Upper lobe of right lung (tissue), 1 donor: Measurements from ENCODE around the gene NUP133. TPM values are rescaled to one million over a fixed set of nuclear protein-coding genes. Genes with fewer than 3 reads are reported as not detected.

Source experiments
- ATAC-seq: fragments of 200-7000 bp; cut with Tn5 transposase; one replicate; pipeline ENCODE4 v1.9.1; 2020; ENCODE audit warnings: mild to moderate bottlenecking, moderate library complexity
- DNase-seq: peaks from one replicate; pipeline ENCODE4 v3.0.0-alpha.2; 2020
- H3K27ac ChIP-seq: fragments of 200-600 bp; one replicate; pipeline ENCODE4 v1.8.0; 2022
- H3K27me3 ChIP-seq: fragments of 200-600 bp; one replicate; pipeline ENCODE4 v1.8.0; 2022; ENCODE audit warnings: mild to moderate bottlenecking
- H3K36me3 ChIP-seq: fragments of 200-600 bp; one replicate; pipeline ENCODE4 v1.8.0; 2022
- H3K4me1 ChIP-seq: fragments of 200-600 bp; one replicate; pipeline ENCODE4 v1.8.0; 2022
- H3K4me3 ChIP-seq: fragments of 200-600 bp; one replicate; pipeline ENCODE4 v1.8.0; 2022; ENCODE audit warnings: mild to moderate bottlenecking
- H3K9me3 ChIP-seq: fragments of 200-600 bp; one replicate; pipeline ENCODE4 v1.8.0; 2022
- intact Hi-C: fragments of 100-400 bp; cut with DNase I; formaldehyde crosslinking; loops from one replicate; pipeline ENCODE4 v1.11.0; 2022
- long read RNA-seq: library from polyadenylated mRNA; unstranded; transcript quantifications from one replicate; pipeline ENCODE4 v2.0.0, GENCODE V29; 2021
- total RNA-seq: library from RNA; stranded (reverse); fragmentation: NEBNext Ultra II Directional; extraction: Animal tissue kit (Norgen Biotek cat#: 25700); gene quantifications from one replicate; pipeline ENCODE4 v1.2.1, GENCODE V29; 2021
- TF ChIP-seq, protein P1 (sequence below): fragments of 200-600 bp; IDR thresholded peaks from one replicate; pipeline ENCODE4 v1.8.0; 2022; ENCODE audit warnings: antibody characterized with exemption
- donor health status: DM: no; HTN: yes; CAD: no; lungs with severe emphysema.

NUP133 gene
- 33.8 TPM for total RNA-seq
- long read RNA-seq, full-length matches to known transcripts: 47 of 56 reads
- long read RNA-seq, partial matches to known transcripts: 3 of 56 reads
- long read RNA-seq, other reads (novel, unspliced or antisense): 6 of 56 reads

DNA sequence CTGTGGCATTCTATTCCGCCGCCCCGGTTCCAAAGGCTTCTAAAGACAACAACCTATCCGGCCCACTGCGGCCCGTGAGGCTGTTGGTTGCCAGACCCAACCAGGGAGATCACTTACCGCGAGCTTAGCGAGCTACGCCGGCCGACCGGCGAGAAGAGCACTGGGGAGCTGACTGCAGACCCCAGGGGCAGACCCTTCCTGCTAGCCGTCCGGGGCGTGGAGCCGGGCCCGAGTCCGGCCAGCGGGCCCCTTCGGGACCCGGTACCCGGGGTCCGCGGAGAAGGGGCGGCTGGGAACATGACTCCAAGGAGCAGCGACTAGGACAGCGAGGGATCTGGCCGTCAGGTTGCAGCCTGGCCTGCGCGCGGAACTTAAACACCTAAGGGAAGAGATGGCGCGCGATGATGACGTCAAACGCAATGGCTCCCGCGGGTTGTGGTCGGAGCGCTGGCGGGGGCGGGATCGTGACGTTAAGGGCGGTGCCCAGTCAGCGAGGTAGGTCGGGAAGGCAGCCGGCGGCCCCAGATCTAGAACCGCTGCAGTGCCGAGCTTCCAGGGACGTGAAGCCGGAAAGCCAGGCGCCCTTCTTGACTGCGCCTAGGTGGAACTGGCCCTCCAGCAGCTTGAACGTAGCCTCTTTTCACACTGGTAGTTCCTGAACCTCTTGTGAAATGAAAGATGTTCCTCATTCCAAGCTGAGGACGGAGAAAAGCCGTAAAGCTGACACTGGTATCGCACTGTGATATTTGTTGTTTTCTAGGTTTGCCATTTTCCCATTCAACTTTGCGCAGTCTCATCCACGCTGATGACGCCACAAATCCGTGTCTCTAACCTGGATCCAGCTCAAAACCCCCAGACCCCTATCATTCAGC lies at the start of gene NUP133:
Gene NUP133 (minus strand): TSS at position 391 of the 872 bp plus-strand sequence. CDS start 92 bp downstream, at position 299.
- Histone ChIP-seq H3K27me3 (no peaks in the 10 kb centered on the region), H3K27ac (peak within 1 kb of the TSS; percentile 98), H3K4me1 (peaks cover 18% of the 10 kb centered on the region), H3K9me3 (no peaks in the 10 kb centered on the region), H3K36me3 (peaks cover 13% of the 10 kb centered on the region), H3K4me3 (peak within 1 kb of the TSS; percentile 99)
- ATAC-seq (peak; percentile 99), DNase-seq (peak; percentile 100)
- intact Hi-C loops: no loop called here
- TF ChIP-seq, protein P1, sequence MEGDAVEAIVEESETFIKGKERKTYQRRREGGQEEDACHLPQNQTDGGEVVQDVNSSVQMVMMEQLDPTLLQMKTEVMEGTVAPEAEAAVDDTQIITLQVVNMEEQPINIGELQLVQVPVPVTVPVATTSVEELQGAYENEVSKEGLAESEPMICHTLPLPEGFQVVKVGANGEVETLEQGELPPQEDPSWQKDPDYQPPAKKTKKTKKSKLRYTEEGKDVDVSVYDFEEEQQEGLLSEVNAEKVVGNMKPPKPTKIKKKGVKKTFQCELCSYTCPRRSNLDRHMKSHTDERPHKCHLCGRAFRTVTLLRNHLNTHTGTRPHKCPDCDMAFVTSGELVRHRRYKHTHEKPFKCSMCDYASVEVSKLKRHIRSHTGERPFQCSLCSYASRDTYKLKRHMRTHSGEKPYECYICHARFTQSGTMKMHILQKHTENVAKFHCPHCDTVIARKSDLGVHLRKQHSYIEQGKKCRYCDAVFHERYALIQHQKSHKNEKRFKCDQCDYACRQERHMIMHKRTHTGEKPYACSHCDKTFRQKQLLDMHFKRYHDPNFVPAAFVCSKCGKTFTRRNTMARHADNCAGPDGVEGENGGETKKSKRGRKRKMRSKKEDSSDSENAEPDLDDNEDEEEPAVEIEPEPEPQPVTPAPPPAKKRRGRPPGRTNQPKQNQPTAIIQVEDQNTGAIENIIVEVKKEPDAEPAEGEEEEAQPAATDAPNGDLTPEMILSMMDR: no peak

DNA sequence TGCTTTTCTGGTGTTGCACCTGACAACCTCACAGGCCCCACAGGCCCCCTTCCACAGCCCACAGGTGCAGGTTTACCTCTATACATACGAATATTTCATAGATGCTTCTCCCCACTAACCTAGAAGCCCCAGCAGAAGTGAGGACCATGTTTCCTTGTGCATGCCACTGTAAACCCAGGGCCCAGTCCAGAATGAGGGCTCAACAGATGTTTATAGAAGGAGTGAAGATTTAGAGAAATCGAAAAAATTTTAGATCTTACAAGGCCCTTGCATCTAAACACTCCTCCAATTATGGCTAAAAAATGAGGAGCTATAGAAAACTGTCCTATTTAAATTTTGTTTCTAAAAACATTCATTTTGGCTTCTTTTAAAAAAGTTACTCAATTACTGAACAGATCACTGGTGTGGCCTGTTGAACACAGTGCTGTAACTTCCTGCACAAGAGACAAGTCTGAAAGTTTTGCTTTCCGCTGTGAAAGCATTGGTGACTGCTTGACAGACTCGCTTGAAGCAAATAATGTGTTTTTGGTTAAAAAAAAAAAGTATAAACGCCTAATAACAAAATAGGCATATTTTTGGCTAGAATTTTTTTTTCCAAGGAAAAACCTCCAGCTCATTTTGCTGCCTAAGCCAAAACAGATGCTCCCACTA lies 49.2 kb upstream of the NUP133 start:
- TF ChIP-seq, protein P1: no peak
- no peaks in the 10 kb centered on the region for H3K27me3 ChIP-seq
- no peaks in the 10 kb centered on the region for H3K36me3 ChIP-seq
- intact Hi-C loops: no loop called here
- H3K9me3 ChIP-seq: no peaks in the 10 kb centered on the region
- H3K4me3 ChIP-seq: peak overlapping the region; percentile 75
- DNase-seq (no peak), ATAC-seq (no peak)
- H3K4me1 ChIP-seq: peaks cover 19% of the 10 kb centered on the region
- peak overlapping the region; percentile 86 for H3K27ac ChIP-seq

- TF ChIP-seq, protein P1: no peak
- no peak for DNase-seq
- Histone ChIP-seq H3K4me1 (peaks cover 19% of the 10 kb centered on the region), H3K27me3 (no peaks in the 10 kb centered on the region), H3K4me3 (no peak overlapping the region), H3K9me3 (no peaks in the 10 kb centered on the region), H3K36me3 (no peaks in the 10 kb centered on the region), H3K27ac (no peak overlapping the region)
- ATAC-seq: no peak
- intact Hi-C loops: no loop called here
Measured at GRCh38 chr1:229554886-229555621, 46.9 kb upstream of the NUP133 start.

GRCh38 chr1:229553621-229554130 lies 45.5 kb upstream of the NUP133 start:
- intact Hi-C loops: no loop called here
- H3K9me3 ChIP-seq: no peaks in the 10 kb centered on the region
- H3K4me1 ChIP-seq: peaks cover 13% of the 10 kb centered on the region
- DNase-seq (no peak), ATAC-seq (no peak)
- no peak overlapping the region for H3K27ac ChIP-seq
- TF ChIP-seq, protein P1: no peak
- H3K36me3 ChIP-seq: no peaks in the 10 kb centered on the region
- H3K27me3 ChIP-seq: no peaks in the 10 kb centered on the region
- H3K4me3 ChIP-seq: no peak overlapping the region

DNA sequence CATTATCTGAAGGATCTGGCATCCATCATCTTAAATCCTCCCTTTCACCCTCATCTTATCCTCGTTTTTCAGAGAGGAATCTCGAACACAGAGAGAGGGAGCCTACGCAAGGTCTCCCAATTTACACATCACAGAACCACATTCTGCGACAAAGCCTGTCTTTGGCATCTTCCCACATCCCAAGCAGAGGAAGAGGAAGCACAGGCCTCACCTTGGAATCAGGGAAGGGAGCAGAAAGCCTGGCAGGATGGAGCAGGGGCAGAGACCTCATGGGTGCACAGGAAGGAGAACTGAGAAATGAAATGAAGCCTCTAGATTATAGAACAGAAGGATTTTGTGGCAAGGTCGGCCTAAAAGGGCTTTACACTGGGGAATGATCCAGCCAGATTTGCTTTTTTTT lies 44.6 kb upstream of the NUP133 start:
- no peak for DNase-seq

More for the DNA sequence above, 44.6 kb upstream of the NUP133 start:
- TF ChIP-seq, protein P1: no peak
- Histone ChIP-seq H3K27me3 (no peaks in the 10 kb centered on the region), H3K4me3 (no peak overlapping the region), H3K36me3 (peaks cover 9% of the 10 kb centered on the region), H3K27ac (no peak overlapping the region), H3K9me3 (no peaks in the 10 kb centered on the region), H3K4me1 (peaks cover 13% of the 10 kb centered on the region)
- ATAC-seq: no peak
- intact Hi-C loops: no loop called here
